ENCODE measurements around the gene CIB2. TPM values are rescaled to one million over a fixed set of nuclear protein-coding genes. Genes with fewer than 3 reads are reported as not detected.
A peak's percentile ranks its signal among the peaks of the same experiment; 100 is the strongest.

CIB2 gene
- total and polyA plus RNA-seq, 2 experiments from 2014 or later: 40.5 to 48.9 TPM

GRCh38 chr15:78060232-78060631 is 71.0 kb downstream of the CIB2 start:
- no peak overlapping the region for H2AFZ ChIP-seq
- H3K9me3 ChIP-seq (ENCODE audit: low read depth): no peaks in the 10 kb centered on the region
- peaks cover 5% of the 10 kb centered on the region for H4K20me1 ChIP-seq (ENCODE audit: insufficient read depth, poor library complexity, severe bottlenecking)
- no peaks in the 10 kb centered on the region for H3K36me3 ChIP-seq (replicated peaks; ENCODE audit: insufficient read depth, low read depth)
- no peaks in the 10 kb centered on the region for H3K27me3 ChIP-seq
- WGBS (ENCODE audit: low lambda C conversion rate, missing lambda C conversion rate): 98% methylated on average over 5 of the region's 5 CpGs
- H3K4me3 ChIP-seq: no peak overlapping the region
- H3K4me2 ChIP-seq: no peak overlapping the region
- H3K9me2 ChIP-seq (replicated peaks; ENCODE audit: insufficient read depth): no peaks in the 10 kb centered on the region
- TF ChIP-seq, protein P1, sequence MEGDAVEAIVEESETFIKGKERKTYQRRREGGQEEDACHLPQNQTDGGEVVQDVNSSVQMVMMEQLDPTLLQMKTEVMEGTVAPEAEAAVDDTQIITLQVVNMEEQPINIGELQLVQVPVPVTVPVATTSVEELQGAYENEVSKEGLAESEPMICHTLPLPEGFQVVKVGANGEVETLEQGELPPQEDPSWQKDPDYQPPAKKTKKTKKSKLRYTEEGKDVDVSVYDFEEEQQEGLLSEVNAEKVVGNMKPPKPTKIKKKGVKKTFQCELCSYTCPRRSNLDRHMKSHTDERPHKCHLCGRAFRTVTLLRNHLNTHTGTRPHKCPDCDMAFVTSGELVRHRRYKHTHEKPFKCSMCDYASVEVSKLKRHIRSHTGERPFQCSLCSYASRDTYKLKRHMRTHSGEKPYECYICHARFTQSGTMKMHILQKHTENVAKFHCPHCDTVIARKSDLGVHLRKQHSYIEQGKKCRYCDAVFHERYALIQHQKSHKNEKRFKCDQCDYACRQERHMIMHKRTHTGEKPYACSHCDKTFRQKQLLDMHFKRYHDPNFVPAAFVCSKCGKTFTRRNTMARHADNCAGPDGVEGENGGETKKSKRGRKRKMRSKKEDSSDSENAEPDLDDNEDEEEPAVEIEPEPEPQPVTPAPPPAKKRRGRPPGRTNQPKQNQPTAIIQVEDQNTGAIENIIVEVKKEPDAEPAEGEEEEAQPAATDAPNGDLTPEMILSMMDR (IDR thresholded peaks at IDR 0.05; ENCODE audit: poor library complexity): no peak
- TF ChIP-seq EZH2 (IDR thresholded peaks at IDR 0.05; ENCODE audit: borderline replicate concordance): no peak
- TF ChIP-seq EZH2phosphoT487 (IDR thresholded peaks at IDR 0.05; ENCODE audit: low read depth, severe bottlenecking, unreplicated experiment): no peak
- peak overlapping the region; percentile 38 for H3K27ac ChIP-seq
- H3K79me2 ChIP-seq: peaks cover 97% of the 10 kb centered on the region
- DNase-seq (ENCODE audit: low spot score): no peak
- peaks cover 82% of the 10 kb centered on the region for H3K4me1 ChIP-seq (ENCODE audit: insufficient read depth)

- peaks cover 5% of the 10 kb centered on the region for H4K20me1 ChIP-seq (ENCODE audit: insufficient read depth, poor library complexity, severe bottlenecking)
- H3K4me2 ChIP-seq: no peak overlapping the region
- H3K36me3 ChIP-seq (replicated peaks; ENCODE audit: insufficient read depth, low read depth): no peaks in the 10 kb centered on the region
- H3K9me3 ChIP-seq (ENCODE audit: low read depth): no peaks in the 10 kb centered on the region
- H3K9me2 ChIP-seq (replicated peaks; ENCODE audit: insufficient read depth): no peaks in the 10 kb centered on the region
- H3K4me1 ChIP-seq (ENCODE audit: insufficient read depth): peaks cover 73% of the 10 kb centered on the region
- H3K27me3 ChIP-seq: no peaks in the 10 kb centered on the region
- DNase-seq (ENCODE audit: low spot score): no peak
- no peak overlapping the region for H3K4me3 ChIP-seq
- WGBS (ENCODE audit: low lambda C conversion rate, missing lambda C conversion rate): 83% methylated on average over 3 of the region's 3 CpGs
- no peak for TF ChIP-seq EZH2phosphoT487 (IDR thresholded peaks at IDR 0.05; ENCODE audit: low read depth, severe bottlenecking, unreplicated experiment)
- no peak for TF ChIP-seq EZH2 (IDR thresholded peaks at IDR 0.05; ENCODE audit: borderline replicate concordance)
- TF ChIP-seq, protein P1 (IDR thresholded peaks at IDR 0.05; ENCODE audit: poor library complexity): no peak
- H3K27ac ChIP-seq: peak overlapping the region; percentile 38
- H2AFZ ChIP-seq: no peak overlapping the region
- H3K79me2 ChIP-seq: peaks cover 99% of the 10 kb centered on the region
Measured at GRCh38 chr15:78059110-78059839, 72.0 kb downstream of the CIB2 start.

DNA sequence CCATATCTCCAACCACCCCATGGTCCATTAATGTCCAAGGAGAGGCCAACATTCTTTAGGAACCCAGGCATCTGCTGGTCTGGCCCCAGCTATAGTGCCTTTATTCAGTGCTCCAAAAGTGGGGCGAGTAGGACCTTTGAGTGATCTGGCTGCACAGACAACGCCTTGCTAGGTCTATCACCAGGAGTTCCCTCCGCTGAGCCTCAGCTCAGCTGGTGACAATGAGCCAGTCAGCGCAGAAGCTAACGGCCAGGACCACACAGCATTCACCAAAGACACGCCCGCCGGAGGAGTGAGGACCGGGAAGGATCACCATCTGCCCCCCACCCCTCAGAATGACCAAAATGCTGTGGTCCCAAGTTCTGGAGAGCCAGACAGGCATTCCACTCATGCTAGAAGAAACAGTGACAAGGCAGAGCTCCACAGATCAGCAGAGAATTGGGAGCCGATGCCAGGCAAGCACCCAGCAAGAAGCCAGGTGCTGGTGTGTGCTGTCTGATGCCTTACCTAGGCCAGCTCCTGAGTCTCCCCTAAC is 72.8 kb downstream of the CIB2 start:
- peaks cover 5% of the 10 kb centered on the region for H4K20me1 ChIP-seq (ENCODE audit: insufficient read depth, poor library complexity, severe bottlenecking)
- TF ChIP-seq, protein P1 (IDR thresholded peaks at IDR 0.05; ENCODE audit: poor library complexity): no peak
- no peak for TF ChIP-seq EZH2 (IDR thresholded peaks at IDR 0.05; ENCODE audit: borderline replicate concordance)
- TF ChIP-seq EZH2phosphoT487 (IDR thresholded peaks at IDR 0.05; ENCODE audit: low read depth, severe bottlenecking, unreplicated experiment): no peak
- WGBS (ENCODE audit: low lambda C conversion rate, missing lambda C conversion rate): 93% methylated on average over 10 of the region's 10 CpGs
- H3K4me2 ChIP-seq: no peak overlapping the region
- H2AFZ ChIP-seq: no peak overlapping the region
- H3K36me3 ChIP-seq (replicated peaks; ENCODE audit: insufficient read depth, low read depth): no peaks in the 10 kb centered on the region
- no peaks in the 10 kb centered on the region for H3K9me3 ChIP-seq (ENCODE audit: low read depth)
- no peaks in the 10 kb centered on the region for H3K27me3 ChIP-seq
- peaks cover 66% of the 10 kb centered on the region for H3K4me1 ChIP-seq (ENCODE audit: insufficient read depth)
- H3K79me2 ChIP-seq: peaks cover 99% of the 10 kb centered on the region
- no peak overlapping the region for H3K27ac ChIP-seq
- no peaks in the 10 kb centered on the region for H3K9me2 ChIP-seq (replicated peaks; ENCODE audit: insufficient read depth)
- no peak for DNase-seq (ENCODE audit: low spot score)
- H3K4me3 ChIP-seq: no peak overlapping the region
